ENCODE data around the gene CCDC102A. TPM values are rescaled to one million over a fixed set of nuclear protein-coding genes. Genes with fewer than 3 reads are reported as not detected.

Gene CCDC102A
- total and polyA plus RNA-seq, 2 of the 13 experiments (the other 11 are each of a cell fraction or from before 2014, with no cell fraction given), result 2.1 to 2.8 TPM

DNA sequence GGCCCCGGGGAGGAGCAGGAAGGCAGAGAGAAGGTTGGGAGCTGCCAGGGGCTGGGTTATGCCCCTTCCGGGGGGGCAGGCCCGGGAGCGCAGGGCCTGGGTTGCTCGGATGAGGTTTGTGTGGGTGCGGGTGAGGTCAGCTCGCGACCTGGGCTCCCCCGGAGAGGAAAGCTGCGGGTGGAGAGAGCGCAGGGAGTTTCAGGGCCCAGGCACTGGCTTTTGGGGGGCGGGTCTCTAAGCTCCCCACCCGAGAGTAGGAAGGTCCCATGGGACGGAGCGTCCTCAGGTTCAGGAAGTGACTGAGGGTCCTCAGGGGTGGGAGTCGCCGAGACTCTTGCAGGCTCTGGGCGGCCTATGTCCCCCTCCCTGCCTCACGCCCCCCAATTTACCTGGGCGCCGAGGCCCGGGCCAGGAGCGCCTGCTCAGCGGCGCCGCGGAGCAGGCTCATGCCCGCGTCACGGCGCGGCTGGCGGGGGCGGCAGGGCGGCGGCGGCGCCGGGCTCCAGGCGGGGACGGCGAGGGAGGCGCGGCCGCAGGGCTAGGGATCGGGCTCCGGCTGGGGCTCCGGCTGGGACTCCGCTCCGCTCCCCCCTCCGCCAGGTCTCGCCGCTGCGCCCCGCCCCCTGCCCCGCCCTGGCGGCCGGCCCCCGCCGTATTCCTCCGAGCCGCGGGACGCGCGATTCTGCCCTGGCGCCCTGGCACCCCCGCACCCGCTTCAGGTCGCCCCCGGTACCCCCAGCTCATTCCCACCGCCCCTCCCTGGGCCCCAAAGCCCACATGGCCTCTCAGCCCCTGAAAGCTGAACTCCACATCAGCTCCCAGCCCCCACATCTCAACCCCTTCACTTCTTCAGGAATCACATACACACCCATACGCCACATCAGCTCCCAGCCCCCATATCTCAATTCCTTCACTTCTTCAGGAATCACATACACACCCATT lies 50.2 kb downstream of the CCDC102A start, which contains the start of gene DOK4 (continued):
- TF ChIP-seq, protein P1, sequence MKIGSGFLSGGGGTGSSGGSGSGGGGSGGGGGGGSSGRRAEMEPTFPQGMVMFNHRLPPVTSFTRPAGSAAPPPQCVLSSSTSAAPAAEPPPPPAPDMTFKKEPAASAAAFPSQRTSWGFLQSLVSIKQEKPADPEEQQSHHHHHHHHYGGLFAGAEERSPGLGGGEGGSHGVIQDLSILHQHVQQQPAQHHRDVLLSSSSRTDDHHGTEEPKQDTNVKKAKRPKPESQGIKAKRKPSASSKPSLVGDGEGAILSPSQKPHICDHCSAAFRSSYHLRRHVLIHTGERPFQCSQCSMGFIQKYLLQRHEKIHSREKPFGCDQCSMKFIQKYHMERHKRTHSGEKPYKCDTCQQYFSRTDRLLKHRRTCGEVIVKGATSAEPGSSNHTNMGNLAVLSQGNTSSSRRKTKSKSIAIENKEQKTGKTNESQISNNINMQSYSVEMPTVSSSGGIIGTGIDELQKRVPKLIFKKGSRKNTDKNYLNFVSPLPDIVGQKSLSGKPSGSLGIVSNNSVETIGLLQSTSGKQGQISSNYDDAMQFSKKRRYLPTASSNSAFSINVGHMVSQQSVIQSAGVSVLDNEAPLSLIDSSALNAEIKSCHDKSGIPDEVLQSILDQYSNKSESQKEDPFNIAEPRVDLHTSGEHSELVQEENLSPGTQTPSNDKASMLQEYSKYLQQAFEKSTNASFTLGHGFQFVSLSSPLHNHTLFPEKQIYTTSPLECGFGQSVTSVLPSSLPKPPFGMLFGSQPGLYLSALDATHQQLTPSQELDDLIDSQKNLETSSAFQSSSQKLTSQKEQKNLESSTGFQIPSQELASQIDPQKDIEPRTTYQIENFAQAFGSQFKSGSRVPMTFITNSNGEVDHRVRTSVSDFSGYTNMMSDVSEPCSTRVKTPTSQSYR (CRISPR knock-in tag; IDR thresholded peaks at IDR 0.05; ENCODE audit: borderline replicate concordance), result 0 out of 2 replicates have a peak, but pooled peaks have one; percentile 5
- TF ChIP-seq, protein P2, sequence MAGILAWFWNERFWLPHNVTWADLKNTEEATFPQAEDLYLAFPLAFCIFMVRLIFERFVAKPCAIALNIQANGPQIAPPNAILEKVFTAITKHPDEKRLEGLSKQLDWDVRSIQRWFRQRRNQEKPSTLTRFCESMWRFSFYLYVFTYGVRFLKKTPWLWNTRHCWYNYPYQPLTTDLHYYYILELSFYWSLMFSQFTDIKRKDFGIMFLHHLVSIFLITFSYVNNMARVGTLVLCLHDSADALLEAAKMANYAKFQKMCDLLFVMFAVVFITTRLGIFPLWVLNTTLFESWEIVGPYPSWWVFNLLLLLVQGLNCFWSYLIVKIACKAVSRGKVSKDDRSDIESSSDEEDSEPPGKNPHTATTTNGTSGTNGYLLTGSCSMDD (CRISPR knock-in tag; IDR thresholded peaks at IDR 0.05), result no peak
- TF ChIP-seq KLF15 (CRISPR knock-in tag; IDR thresholded peaks at IDR 0.05; ENCODE audit: borderline replicate concordance), result no peak
- no peak for TF ChIP-seq FOXA3 (CRISPR knock-in tag; IDR thresholded peaks at IDR 0.05)
- no peak for TF ChIP-seq ZNF775 (CRISPR knock-in tag; IDR thresholded peaks at IDR 0.05; ENCODE audit: borderline replicate concordance)
- TF ChIP-seq THYN1 (CRISPR knock-in tag; IDR thresholded peaks at IDR 0.05; ENCODE audit: borderline replicate concordance, low read depth), result no peak
- TF ChIP-seq CCDC6 (CRISPR knock-in tag; IDR thresholded peaks at IDR 0.05), result no peak; the same call in 1 of the 2 replicates
- TF ChIP-seq, protein P3, sequence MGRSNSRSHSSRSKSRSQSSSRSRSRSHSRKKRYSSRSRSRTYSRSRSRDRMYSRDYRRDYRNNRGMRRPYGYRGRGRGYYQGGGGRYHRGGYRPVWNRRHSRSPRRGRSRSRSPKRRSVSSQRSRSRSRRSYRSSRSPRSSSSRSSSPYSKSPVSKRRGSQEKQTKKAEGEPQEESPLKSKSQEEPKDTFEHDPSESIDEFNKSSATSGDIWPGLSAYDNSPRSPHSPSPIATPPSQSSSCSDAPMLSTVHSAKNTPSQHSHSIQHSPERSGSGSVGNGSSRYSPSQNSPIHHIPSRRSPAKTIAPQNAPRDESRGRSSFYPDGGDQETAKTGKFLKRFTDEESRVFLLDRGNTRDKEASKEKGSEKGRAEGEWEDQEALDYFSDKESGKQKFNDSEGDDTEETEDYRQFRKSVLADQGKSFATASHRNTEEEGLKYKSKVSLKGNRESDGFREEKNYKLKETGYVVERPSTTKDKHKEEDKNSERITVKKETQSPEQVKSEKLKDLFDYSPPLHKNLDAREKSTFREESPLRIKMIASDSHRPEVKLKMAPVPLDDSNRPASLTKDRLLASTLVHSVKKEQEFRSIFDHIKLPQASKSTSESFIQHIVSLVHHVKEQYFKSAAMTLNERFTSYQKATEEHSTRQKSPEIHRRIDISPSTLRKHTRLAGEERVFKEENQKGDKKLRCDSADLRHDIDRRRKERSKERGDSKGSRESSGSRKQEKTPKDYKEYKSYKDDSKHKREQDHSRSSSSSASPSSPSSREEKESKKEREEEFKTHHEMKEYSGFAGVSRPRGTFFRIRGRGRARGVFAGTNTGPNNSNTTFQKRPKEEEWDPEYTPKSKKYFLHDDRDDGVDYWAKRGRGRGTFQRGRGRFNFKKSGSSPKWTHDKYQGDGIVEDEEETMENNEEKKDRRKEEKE (IDR thresholded peaks at IDR 0.05), result no peak
- TF ChIP-seq ZNF589 (CRISPR knock-in tag; conservative IDR thresholded peaks at IDR 0.05), result no peak
- TF ChIP-seq RCOR2 (CRISPR knock-in tag; IDR thresholded peaks at IDR 0.05), result no peak
- TF ChIP-seq, protein P4, sequence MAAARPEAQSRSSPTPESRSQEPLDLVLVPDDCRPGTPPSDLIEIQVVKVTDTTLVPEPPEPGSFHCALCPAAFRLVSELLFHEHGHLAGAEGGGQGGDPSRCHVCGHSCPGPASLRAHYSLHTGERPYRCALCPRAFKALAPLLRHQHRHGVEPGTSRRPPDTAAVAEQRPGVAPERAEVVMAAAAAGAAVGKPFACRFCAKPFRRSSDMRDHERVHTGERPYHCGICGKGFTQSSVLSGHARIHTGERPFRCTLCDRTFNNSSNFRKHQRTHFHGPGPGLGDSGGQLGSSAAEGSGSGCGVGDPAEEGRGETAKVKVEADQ (CRISPR knock-in tag; IDR thresholded peaks at IDR 0.05; ENCODE audit: borderline replicate concordance), result no peak
- TF ChIP-seq, protein P5, sequence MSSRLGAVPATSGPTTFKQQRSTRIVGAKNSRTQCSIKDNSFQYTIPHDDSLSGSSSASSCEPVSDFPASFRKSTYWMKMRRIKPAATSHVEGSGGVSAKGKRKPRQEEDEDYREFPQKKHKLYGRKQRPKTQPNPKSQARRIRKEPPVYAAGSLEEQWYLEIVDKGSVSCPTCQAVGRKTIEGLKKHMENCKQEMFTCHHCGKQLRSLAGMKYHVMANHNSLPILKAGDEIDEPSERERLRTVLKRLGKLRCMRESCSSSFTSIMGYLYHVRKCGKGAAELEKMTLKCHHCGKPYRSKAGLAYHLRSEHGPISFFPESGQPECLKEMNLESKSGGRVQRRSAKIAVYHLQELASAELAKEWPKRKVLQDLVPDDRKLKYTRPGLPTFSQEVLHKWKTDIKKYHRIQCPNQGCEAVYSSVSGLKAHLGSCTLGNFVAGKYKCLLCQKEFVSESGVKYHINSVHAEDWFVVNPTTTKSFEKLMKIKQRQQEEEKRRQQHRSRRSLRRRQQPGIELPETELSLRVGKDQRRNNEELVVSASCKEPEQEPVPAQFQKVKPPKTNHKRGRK (CRISPR knock-in tag; IDR thresholded peaks at IDR 0.05), result no peak
- TF ChIP-seq SRSF9 (IDR thresholded peaks at IDR 0.05; ENCODE audit: borderline replicate concordance, insufficient read depth, low read depth, low read length, poor library complexity, severe bottlenecking), result no peak
- no peak for TF ChIP-seq NR2F6 (IDR thresholded peaks at IDR 0.05)
- no peak for TF ChIP-seq NR2F6 (CRISPR knock-in tag; IDR thresholded peaks at IDR 0.05)
- TF ChIP-seq STAT5B (CRISPR knock-in tag; IDR thresholded peaks at IDR 0.05), result no peak

Measured in HepG2 (cell line).